ENCODE data around the gene SPECC1L.

DNA sequence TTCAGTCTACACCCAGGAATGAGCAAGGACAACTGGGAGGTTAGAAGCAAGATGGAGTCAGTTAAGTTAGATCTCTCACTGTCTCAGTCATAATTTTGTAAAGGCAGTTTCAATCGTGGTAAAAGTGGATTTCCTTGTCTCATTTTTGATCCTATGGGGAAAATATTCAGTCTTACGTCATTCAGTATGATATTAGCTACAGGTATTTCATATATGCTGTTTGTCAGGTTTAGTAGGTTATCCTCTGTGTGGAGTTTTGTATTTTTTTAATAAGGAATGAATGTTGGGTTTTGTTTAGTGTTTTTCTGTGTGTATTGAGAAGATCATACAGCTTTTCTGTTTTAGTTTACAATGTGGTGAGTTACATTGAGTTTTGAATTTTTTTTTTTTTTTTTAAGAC is 11.8 kb downstream of the SPECC1L start:
- TF ChIP-seq CTCF (IDR thresholded peaks at IDR 0.05) (no peak), POLR2A (IDR thresholded peaks at IDR 0.05; ENCODE audit: low read depth) (no peak), POLR2AphosphoS5 (IDR thresholded peaks at IDR 0.05) (no peak), EP300 (IDR thresholded peaks at IDR 0.05) (no peak)
